CD14-positive monocyte (primary cell): Measurements from ENCODE around the gene SYT8. TPM values are rescaled to one million over a fixed set of nuclear protein-coding genes. Genes with fewer than 3 reads are reported as not detected.
A peak's percentile ranks its signal among the peaks of the same experiment; 100 is the strongest.

Experiments used
- DNase-seq, 3 donors: peaks; one replicate each; pipeline ENCODE4 v3.0.0-alpha.2; 2011 to 2022
- H2AFZ ChIP-seq: 2 replicates; pipeline ENCODE4 v1.6.0; 2012; ENCODE audit warnings: mild to moderate bottlenecking, low read depth, low read length, inconsistent platforms; ENCODE audit not compliant: insufficient read depth, poor library complexity, severe bottlenecking
- H3K27ac ChIP-seq, 2 donors: 1 replicate in 1 of 2; 2 replicates in 1 of 2; pipeline ENCODE4 v1.5.1; 2012 to 2013; ENCODE audit warnings: low read length in 2 of 2, control low read depth in 1 of 2, inconsistent platforms in 1 of 2, low read depth in 1 of 2, mild to moderate bottlenecking in 1 of 2
- H3K27me3 ChIP-seq, 2 donors: one replicate each; pipeline versions ENCODE4 v1.6.0 to v1.6.1; 2011 to 2013; ENCODE audit warnings: low read length in 2 of 2; ENCODE audit not compliant: control insufficient read depth in 2 of 2, insufficient read depth in 2 of 2
- H3K36me3 ChIP-seq, 2 donors: replicated peaks in 1 of 2; 1 replicate in 1 of 2; 2 replicates in 1 of 2; pipeline versions ENCODE4 v1.5.1 to v1.6.1; 2012 to 2013; ENCODE audit warnings: low read length in 2 of 2, control low read depth in 1 of 2, inconsistent platforms in 1 of 2, mild to moderate bottlenecking in 1 of 2; ENCODE audit not compliant: insufficient read depth in 2 of 2, control insufficient read depth in 1 of 2
- H3K4me1 ChIP-seq, 2 donors: 1 replicate in 1 of 2; 2 replicates in 1 of 2; pipeline versions ENCODE4 v1.5.1 to v1.6.1; 2012 to 2013; ENCODE audit warnings: low read length in 2 of 2, control low read depth in 1 of 2, inconsistent platforms in 1 of 2, mild to moderate bottlenecking in 1 of 2, moderate library complexity in 1 of 2; ENCODE audit not compliant: insufficient read depth in 2 of 2, control insufficient read depth in 1 of 2
- H3K4me2 ChIP-seq: replicated peaks from 2 replicates; pipeline ENCODE3; 2012; ENCODE audit warnings: low read length, moderate library complexity, mild to moderate bottlenecking; ENCODE audit not compliant: poor library complexity, severe bottlenecking; ENCODE audit errors: extremely low read depth
- H3K4me3 ChIP-seq, 3 experiments: fragments of 200-600 bp in 1 of 3; sonication (generic) in 1 of 3; replicated peaks in 1 of 3; 1 replicate in 2 of 3; 2 replicates in 1 of 3; pipeline ENCODE4 v1.5.1; 2011 to 2013; ENCODE audit warnings: low read length in 3 of 3, mild to moderate bottlenecking in 3 of 3, control low read depth in 2 of 3, low read depth in 2 of 3, inconsistent platforms in 1 of 3, moderate library complexity in 1 of 3
- H3K79me2 ChIP-seq: 2 replicates; pipeline ENCODE4 v1.6.0; 2012; ENCODE audit warnings: mild to moderate bottlenecking, control low read depth, inconsistent platforms, low read length, moderate library complexity; ENCODE audit not compliant: insufficient read depth
- H3K9ac ChIP-seq: 2 replicates; pipeline ENCODE4 v1.6.0; 2017; ENCODE audit warnings: low read length, mild to moderate bottlenecking; ENCODE audit not compliant: insufficient read depth, poor library complexity, severe bottlenecking
- H3K9me3 ChIP-seq, 2 donors: replicated peaks in 1 of 2; 1 replicate in 1 of 2; 2 replicates in 1 of 2; pipeline versions ENCODE4 v1.5.1 to v1.6.1; 2012 to 2013; ENCODE audit warnings: low read length in 2 of 2, control low read depth in 1 of 2; ENCODE audit not compliant: control insufficient read depth in 1 of 2, insufficient read depth in 1 of 2
- H4K20me1 ChIP-seq: 2 replicates; pipeline ENCODE4 v1.6.0; 2012; ENCODE audit warnings: mild to moderate bottlenecking, low read length, control low read depth, moderate library complexity; ENCODE audit not compliant: insufficient read depth
- H3K27ac Mint-ChIP-seq, 7 donors: one replicate each; pipeline ENCODE4 v1.8.0; 2020; ENCODE audit warnings: mild to moderate bottlenecking in 7 of 7, mixed read lengths in 7 of 7, moderate library complexity in 6 of 7, inconsistent platforms in 2 of 7
- H3K27me3 Mint-ChIP-seq, 3 donors: one replicate each; pipeline ENCODE4 v1.8.0; 2021 to 2022; ENCODE audit warnings: low read depth in 3 of 3, mild to moderate bottlenecking in 3 of 3, mixed read lengths in 3 of 3, moderate library complexity in 3 of 3, inconsistent platforms in 1 of 3
- H3K36me3 Mint-ChIP-seq, 2 donors: one replicate each; pipeline ENCODE4 v1.8.0; 2020; ENCODE audit warnings: mixed read lengths in 2 of 2, inconsistent platforms in 1 of 2, mild to moderate bottlenecking in 1 of 2
- H3K4me1 Mint-ChIP-seq: one replicate; pipeline ENCODE4 v1.8.0; 2020; ENCODE audit warnings: mild to moderate bottlenecking, mixed read lengths
- H3K4me3 Mint-ChIP-seq, 2 donors: one replicate each; pipeline ENCODE4 v1.8.0; 2020; ENCODE audit warnings: mild to moderate bottlenecking in 2 of 2, mixed read lengths in 2 of 2, moderate library complexity in 1 of 2
- H3K9me3 Mint-ChIP-seq, 7 donors: one replicate each; pipeline ENCODE4 v1.8.0; 2020 to 2022; ENCODE audit warnings: mixed read lengths in 7 of 7, mild to moderate bottlenecking in 6 of 7, moderate library complexity in 6 of 7, inconsistent platforms in 2 of 7
- CTCF ChIP-seq: fragments of 200-600 bp; IDR thresholded peaks from one replicate; pipeline ENCODE4 v1.8.0; 2022; ENCODE audit warnings: antibody characterized with exemption, mild to moderate bottlenecking
- WGBS: methylation state at CpG from one replicate; pipeline ENCODE4 v1.1.5; 2013; ENCODE audit warnings: missing lambda C conversion rate; ENCODE audit not compliant: insufficient coverage; 5-methylcytosine and 5-hydroxymethylcytosine counted together
- intact Hi-C, 2 donors: fragments of 100-400 bp; cut with micrococcal nuclease; formaldehyde crosslinking; loops; one replicate each; pipeline versions ENCODE4 v1.15.0 to v1.15.1; 2023
- polyA plus RNA-seq, 3 donors: library from polyadenylated mRNA; depleted of rRNA in 1 of 3; unstranded in 2 of 3; stranded (reverse) in 1 of 3; fragments of 300-500 nt in 2 of 3; fragments of >200 nt in 1 of 3; fragmentation: Illumina TruSeq in 2 of 3; gene quantifications; 1 replicate in 2 of 3; 2 replicates in 1 of 3; pipeline ENCODE4 v1.2.3, GENCODE V29; 2012 to 2021

Gene SYT8
- polyA plus RNA-seq, 3 donors: not detected

- H3K36me3 ChIP-seq: peaks cover 35 to 48% of the 10 kb centered on the region in 2 donors
- H3K9me3 ChIP-seq: no peaks in the 10 kb centered on the region
- Mint-ChIP-seq H3K9me3 (no peaks in the 10 kb centered on the region), H3K4me3 (no peak overlapping the region), H3K27ac (no peak overlapping the region), H3K27me3 (peaks cover 0 to 3% (median 2%) of the 10 kb centered on the region in 3 donors), H3K4me1 (peaks cover 62% of the 10 kb centered on the region), H3K36me3 (peaks cover 33 to 49% of the 10 kb centered on the region in 2 donors)
- whole genome bisulfite sequencing: 91% methylated on average over 17 of the region's 30 CpGs
- TF ChIP-seq CTCF: no peak
- no peak for DNase-seq
- no peak overlapping the region for H3K9ac ChIP-seq
- H3K27me3 ChIP-seq: no peaks in the 10 kb centered on the region
- H3K79me2 ChIP-seq: peaks cover 56% of the 10 kb centered on the region
- peaks cover 40 to 70% of the 10 kb centered on the region in 2 donors for H3K4me1 ChIP-seq
- intact Hi-C loops: no loop called here
- no peak overlapping the region for H3K4me3 ChIP-seq
- H4K20me1 ChIP-seq: peaks cover 98% of the 10 kb centered on the region
- H3K4me2 ChIP-seq: no peak overlapping the region
- H2AFZ ChIP-seq: no peak overlapping the region
- no peak overlapping the region for H3K27ac ChIP-seq
Observed at GRCh38 chr11:1878137-1879031, 43.6 kb downstream of the SYT8 start.

- Mint-ChIP-seq H3K36me3 (peaks cover 32 to 49% of the 10 kb centered on the region in 2 donors), H3K27ac (peak overlapping the region in 2 of 7 donors; percentile 46 to 68), H3K9me3 (peaks cover 0 to 2% (median 0%) of the 10 kb centered on the region in 7 donors), H3K4me3 (no peak overlapping the region), H3K27me3 (peaks cover 0 to 3% (median 2%) of the 10 kb centered on the region in 3 donors), H3K4me1 (peaks cover 57% of the 10 kb centered on the region)
- Histone ChIP-seq H3K27ac (no peak overlapping the region), H3K4me1 (peaks cover 40 to 68% of the 10 kb centered on the region in 2 donors), H3K9me3 (no peaks in the 10 kb centered on the region), H3K9ac (no peak overlapping the region), H2AFZ (no peak overlapping the region), H3K4me2 (no peak overlapping the region), H3K36me3 (peaks cover 46 to 59% of the 10 kb centered on the region in 2 donors), H3K79me2 (peaks cover 50% of the 10 kb centered on the region), H3K27me3 (no peaks in the 10 kb centered on the region), H3K4me3 (no peak overlapping the region), H4K20me1 (peaks cover 100% of the 10 kb centered on the region)
- intact Hi-C loops: no loop called here
- no peak for DNase-seq
- 100% methylated on average over 6 of the region's 13 CpGs for WGBS
- TF ChIP-seq CTCF: no peak
Observed at GRCh38 chr11:1879342-1879940, 44.7 kb downstream of the SYT8 start.
